GM19328 (cell line): ENCODE results near the gene ZNF423.

Experiments used
- ATAC-seq: cut with Tn5 transposase; IDR thresholded peaks from one replicate; pipeline ENCODE4 v1.9.1; 2021; ENCODE audit warnings: mild to moderate bottlenecking, moderate library complexity; ENCODE audit not compliant: unreplicated experiment

The ZNF423 gene

DNA sequence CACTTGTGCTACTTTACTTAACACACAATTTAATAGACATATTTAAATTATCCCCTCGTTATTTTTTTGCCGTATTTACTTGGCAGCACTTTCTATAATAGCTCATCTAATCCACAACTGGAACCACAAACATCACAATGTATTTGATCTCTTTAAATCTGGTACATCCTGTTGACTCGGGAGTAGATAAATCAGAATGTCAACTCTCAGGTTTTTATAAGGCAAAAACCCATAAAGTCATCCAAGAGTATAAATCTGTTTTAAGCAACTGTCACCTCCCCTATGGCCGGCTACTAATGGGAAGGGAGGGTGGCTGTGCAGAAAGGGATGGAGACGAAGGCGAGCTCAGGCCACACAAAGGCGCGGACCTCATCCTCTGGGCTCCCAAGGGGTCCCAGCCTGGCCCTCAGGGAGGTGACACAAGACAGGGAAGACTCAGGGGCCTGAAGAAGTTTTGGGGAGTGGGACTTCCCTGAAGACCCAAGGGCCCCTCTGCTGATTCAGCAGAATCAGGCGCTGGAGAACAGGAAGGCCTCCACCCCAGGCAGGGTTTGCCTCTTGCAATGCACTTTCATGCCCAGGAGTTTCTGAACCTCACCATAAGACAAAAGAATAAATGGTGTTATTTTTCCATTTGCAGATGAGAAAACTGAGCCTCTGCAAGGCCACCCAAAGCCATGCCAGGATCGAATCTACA is 122.5 kb downstream of the ZNF423 start:
- no peak for ATAC-seq

DNA sequence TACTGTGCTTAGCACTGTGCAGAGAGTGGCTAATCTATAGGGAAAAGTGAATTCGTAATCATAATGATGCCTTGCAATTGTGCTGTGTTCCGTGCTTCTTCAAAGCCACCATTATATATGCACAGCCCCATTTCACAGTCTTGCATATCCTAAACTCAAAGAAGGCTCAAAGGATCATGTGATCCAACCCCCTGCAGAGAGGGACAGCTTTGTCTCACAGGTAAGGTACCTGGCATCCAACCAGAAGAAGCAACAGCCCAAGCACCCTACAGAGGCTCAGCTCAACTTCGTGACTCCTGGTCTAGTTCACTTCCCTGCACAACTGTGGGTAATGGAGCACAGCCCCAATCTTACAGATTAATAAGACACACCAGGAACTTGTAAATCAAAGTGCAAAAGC is 124.0 kb downstream of the ZNF423 start:
- no peak for ATAC-seq

DNA sequence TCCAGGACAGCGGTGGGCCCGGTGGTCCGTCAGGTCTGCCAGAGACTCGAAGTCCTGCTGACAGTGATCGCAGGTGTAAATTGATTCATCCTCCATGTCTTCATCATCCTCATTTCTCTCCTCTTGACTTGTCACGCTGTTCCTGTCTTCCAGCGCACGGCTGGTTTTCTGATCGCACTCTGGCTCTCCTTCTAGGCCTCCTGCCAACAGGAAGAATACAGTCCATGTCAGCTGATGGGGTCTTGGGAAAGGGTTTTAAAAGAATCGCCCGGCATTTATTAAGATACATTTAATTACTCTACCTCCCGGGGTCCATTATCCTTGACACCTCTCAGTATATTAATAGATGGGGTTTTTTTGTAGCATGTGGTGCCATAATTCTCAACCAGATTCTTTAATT is 125.1 kb downstream of the ZNF423 start:
- no peak for ATAC-seq

DNA sequence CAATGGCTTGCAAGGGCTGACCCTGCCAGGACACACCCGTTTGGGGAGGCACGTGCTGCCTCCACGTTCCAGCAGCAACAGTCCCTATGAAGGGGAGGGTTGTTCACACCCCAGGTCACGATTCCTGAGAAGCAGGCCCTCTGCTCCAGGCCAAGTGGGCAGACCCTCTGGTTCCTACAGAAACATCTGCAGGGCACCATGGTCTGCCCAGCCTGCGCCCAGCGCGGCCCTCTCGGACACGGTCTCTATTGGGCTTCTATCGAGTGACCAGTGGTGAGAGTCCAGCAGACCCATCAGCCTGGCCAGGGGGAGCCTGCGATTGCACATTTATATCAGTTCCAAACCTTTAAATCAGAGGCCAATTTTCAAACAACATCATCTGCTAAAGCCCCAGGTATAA is 128.3 kb downstream of the ZNF423 start:
- ATAC-seq: no peak

DNA sequence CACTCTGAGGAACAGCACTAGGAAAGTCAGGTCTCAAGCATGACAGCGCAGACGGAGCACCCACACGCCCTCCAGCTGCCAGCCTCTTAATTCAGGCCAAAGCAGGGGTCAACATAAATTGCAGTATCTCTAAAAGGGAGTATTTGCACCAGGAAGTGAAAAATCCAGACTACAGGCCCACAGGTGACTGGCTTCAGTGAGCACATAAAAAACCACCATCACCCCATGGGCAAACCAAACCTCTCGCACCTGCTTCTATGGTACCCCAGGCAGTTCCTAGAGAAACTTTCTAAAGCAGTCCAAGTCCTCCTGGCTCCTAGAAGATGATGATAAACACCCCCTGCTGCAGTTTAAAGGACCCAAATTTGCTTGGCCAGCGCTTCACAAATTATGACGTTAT is 129.8 kb downstream of the ZNF423 start:
- no peak for ATAC-seq

DNA sequence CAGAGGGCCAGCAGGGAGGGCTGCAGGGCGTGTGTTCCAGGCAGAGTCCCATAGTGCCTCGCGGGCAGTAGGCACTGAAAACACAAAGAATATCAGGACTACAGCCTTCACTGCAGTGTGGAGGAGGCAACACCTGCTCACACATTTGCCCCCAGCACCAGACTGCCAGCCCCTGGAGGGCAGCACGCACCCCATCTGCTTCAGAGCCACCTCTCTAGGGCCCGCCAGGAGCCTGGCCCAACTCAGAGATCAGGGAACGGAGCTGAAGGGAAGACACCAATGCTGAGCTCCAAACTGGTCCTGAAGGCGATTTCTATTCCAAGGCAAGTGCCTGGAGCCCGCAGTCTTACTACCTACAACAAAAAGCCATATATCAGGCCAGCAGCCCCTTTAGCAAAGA is 130.3 kb downstream of the ZNF423 start:
- no peak for ATAC-seq

DNA sequence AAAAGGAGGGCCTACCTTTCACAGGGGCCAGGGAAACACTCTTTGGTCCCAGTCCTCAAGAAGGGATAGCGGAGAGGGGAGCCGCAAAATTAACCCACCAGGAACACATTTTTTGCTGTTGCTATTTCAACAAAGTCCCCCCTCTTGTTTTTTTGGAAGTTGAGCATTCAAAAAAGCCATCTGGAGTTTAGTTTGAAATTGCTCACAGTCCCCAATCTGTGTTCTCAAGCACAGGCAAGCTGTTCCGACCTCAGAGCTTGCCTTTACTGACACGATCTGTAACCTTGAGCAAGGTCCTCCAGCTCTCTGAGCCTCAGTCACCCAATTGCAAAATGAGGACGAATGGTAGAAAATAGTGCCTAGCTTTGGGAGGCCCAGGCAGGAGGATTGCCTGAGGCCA is 131.1 kb downstream of the ZNF423 start:
- no peak for ATAC-seq

DNA sequence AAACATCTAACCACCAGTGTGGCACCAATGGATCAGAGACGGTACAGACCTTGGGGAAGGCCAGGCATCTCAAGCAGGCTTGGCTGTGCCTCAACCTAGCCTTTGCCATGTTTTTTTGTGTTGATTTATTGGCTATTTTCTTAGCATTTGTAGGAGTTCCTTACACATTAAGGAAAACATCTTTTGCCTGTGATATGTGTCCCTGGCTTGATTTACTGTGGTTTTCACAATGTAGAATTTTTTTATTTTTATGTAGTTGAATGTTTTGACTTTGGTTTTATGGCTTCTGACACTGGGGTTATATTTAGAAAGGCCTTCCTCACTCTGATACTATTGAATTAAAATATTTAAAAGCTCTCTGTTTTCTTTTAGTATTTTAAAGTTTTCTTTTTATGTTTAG is 132.6 kb downstream of the ZNF423 start:
- no peak for ATAC-seq

DNA sequence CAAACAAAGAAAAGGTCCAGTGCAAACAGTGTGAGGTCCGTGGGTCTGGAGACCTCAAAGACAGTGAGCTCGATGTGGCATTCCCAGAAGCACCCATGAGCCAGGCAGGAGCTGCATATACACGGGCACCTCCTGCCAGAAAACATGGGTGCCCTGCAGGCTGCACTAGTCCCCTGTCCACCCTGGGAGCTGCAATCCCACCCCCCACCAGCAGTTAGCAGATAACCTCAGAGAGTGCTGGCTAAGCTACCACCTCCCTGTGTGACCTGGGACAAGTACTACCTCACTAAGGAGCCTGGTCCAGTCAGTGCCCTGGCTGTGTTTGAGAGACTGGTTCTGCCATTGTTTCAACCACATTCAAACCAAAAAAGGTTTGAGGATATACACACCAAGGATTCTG is 135.7 kb downstream of the ZNF423 start:
- ATAC-seq: no peak

DNA sequence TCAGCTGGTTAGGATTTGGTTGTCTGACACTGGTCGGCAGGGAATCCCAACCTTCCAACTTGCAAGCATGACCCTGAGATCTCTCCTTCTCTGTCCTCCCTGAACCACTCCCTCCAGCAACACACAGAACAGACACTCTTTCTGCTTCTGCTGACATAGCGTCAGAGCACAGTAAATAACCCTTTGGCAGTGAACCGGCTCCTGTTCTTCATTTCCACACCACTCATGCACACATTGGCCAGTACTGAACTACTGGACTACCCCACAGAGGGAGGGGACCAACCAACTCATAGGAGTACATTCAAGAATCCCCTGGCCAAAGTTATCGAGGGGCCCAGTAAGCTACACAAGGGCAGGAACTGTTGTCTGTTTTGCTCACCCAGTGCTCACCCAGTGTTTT is 138.2 kb downstream of the ZNF423 start:
- ATAC-seq: no peak

DNA sequence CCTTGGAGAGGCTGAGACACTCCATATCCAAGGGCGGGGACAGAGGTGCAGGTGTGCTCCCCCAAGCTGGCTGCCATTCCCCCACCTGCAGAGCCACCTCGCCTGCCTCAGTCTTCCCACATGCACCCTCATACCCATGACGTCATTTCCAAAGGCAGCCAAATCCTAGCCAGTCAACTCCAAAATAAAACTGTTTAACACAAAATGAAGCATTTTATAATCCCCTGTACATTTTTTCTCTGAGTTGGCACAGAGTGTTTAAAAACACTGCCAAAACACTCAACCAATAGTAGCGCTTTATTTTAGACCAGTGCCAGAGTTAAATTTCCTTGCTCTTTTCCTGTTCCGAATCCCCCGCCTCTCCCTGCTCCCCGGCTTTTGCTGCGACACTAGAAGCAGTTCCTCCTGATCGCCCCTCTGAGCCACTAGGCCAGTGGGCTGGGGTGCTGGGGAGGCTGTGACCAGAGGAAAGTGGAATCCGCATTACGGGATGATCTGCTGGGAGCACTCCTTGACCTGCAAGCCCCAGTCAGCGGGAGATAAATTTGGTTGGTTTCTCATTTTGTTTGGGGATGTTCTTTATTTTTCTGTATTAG is 139.5 kb downstream of the ZNF423 start:
- ATAC-seq: no peak

DNA sequence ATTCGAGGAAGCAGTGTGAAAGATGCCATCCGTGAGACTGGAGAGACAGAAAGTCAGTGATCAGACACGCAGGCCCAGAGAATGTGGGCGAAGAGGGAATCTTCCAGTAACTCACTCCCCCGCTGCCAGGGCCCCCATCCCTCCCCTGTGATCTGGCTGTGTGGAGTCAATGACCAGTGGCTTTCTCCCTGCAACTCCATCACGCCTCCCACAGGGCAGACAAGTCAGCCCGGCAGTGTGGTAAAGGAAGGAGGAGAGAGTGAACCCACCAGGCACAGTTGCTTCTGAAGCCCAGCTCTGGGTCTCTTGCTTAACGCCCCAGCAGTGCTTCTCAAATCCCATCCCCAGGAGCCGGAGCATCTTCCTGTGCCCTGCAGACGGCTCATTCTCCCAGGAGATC is 142.1 kb downstream of the ZNF423 start:
- ATAC-seq: no peak

DNA sequence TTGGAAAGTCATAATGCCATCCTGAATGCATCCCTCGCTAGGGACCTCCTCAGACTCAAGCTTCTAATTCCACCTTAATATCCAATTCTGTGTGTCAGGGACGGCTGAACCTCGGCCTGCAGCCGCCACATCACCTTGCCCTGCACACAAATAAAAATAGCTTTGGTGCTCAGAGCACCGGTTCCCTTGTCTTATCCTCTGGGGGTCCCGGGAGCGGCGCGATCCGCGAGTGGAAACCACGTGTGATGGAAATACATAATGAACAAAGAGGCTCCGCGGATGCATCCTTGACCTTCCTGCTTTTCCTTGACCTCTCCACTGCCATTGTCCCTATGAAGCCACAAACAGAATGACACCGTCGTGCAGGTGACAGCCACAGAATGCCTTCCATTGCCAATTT is 143.4 kb downstream of the ZNF423 start:
- ATAC-seq: no peak

DNA sequence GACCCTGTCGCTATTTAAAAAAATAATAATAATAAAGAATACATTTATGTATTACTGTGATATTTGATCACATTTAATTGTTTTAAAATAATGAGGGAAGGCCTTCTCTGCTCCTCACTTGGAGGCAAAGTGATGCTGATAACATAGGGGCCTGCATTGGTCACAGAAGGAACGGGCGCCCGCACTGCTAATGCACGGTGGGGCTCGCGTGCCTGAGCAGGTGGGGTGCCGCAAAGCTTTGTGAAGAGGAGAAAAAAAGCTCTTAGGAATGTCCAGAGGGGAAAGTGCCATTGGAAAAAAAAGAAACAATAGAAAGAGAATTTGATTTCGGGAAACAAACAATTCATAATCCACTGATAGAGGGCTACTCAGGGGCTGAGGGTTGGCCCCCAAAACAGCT is 143.8 kb downstream of the ZNF423 start:
- no peak for ATAC-seq

DNA sequence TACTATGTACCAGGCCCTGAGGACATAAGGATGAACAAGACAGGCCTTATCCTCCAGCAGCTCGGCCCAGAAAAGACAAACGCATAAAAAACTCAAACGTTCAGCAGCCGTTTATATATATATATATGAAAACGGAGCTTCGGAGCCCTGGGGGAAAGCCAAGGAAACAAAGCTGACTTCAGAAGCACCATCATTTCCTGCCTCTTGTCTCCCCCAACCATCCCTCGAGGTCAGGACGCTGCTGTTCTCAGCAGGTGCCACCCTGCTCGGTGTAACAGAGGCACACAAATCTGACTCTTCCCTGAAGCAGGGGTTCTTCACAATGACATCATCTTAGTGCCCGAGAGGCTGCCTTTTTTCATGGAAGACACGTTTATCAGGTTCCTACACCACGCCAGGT is 146.9 kb downstream of the ZNF423 start:
- no peak for ATAC-seq

DNA sequence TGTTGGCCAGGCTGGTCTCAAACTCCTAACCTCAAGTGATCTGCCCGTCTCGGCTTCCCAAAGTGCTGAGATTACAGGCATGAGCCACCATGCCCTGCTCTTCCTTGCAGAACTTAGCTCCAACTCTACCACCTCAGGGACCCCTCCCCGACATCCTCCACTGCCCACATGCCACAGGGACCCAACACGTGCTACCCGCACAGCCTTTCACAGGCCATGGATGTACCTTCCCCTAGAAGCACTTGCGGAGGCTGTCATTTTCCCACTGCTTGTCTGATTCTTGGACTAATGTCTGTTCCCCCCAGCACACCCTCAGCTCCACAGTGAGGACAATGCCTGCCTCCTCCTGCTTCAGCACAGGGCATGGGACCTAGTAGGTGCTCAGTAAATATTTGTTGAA is 147.4 kb downstream of the ZNF423 start:
- no peak for ATAC-seq

DNA sequence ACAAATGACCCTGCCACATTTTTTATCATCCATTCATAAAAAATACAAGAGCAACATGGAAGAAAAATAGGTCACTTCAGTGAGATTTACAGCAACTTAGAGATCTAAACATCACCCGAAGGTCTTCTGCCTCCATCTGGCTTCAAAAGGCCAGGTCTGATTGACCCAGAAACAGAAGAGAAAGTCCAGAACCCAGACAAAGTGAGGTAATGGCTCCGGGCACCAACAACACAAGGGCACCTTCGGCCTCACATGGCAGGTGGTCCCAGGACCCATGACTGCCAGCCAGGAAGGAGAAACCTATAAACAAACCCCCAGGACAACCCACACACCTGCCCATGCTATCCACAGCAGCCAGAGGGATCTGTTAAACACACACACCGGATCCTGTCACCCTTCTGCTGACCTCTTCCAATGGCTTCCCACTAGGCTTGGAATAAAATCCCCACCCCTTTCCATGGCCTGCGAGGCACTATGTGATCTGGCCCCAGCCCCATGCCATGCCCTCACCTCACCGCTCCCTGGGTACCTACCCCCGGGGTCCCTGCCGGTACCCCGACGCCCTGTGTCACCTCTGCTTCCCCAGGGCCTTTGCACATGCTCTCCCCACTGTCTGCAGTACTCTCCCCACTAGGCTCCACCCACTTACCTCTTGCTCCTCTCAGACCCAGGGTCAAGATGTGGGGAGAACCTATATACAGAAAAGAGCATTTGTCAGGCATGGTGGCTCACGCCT is 149.1 kb downstream of the ZNF423 start:
- no peak for ATAC-seq

DNA sequence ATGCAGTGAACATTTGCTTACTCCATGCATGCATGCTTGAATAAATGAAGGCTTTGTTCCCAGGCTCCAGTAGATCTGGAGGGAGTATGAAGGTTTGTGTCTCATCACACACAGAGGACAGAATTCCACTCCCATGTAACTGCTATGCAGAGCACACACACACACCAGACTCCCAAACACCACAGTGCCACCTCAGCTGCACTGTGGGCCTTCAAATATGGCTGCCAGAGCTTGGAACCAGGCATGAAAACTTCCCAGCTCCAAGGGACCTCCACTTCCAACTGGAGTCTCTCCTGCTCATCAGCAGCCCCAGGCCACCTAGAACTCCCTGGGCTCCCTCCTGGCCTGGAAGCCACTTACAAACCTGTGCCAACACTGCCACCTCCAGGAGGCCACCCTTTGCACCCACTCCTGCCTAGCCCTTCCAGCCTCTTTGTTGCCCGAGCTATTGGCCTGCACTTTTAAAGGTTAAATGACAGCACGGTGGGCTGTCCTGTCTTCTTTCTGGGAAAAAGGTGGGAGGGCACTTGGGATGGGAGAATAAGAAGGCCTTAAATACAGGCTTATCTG is 151.2 kb downstream of the ZNF423 start:
- no peak for ATAC-seq

DNA sequence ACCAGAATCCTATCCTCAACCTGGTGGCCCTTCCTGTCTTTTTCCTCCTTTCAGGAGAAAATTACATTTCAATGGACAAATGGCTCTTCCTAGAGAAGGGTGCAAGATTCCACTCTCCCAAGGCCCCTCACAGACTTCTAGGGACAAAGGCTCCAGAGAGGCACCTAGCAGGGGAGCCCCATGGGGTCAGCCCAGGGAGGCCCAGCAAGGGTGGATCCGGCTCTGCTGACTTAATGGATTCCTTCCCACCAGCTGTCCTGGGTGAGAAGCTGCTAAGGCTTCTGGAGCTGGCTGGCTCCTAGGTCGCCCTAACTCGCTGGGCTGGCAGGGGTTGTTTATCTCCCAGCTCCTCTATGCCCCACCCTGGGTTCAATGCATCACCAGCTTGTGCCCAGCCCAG is 152.4 kb downstream of the ZNF423 start:
- no peak for ATAC-seq

DNA sequence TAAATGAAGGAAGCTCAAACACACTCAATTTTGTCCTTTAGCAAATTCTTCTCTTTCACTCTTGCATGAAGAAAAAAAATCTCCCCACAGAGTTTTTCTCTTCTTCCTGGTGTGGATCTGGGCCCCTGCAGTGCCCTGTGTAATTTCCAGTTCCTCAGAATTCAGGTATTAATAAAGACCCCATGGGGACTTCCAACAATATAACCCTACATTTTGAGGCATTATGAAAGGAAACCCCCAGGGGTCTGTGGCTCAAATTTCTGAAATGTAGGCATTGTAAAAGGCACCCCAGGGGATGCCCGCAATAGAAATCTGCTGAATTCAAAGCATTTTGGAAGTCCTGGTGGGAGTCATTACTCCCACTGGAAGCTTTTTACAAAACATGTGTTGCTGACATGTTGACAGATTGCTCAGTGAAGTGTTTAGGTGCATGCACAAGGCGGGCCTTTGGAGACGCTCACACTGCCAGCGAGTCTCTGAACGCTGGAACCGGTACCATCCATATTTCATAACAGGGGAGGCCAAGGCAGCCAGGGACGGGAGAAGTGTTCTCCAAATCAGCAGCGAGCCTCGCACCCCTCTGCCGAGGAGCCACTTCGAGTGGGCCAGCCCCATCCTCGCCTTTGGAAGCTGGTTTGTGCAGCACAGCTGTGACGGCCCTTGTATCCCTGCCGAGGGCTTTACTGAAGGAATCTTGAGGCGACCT is 154.0 kb downstream of the ZNF423 start:
- no peak for ATAC-seq

DNA sequence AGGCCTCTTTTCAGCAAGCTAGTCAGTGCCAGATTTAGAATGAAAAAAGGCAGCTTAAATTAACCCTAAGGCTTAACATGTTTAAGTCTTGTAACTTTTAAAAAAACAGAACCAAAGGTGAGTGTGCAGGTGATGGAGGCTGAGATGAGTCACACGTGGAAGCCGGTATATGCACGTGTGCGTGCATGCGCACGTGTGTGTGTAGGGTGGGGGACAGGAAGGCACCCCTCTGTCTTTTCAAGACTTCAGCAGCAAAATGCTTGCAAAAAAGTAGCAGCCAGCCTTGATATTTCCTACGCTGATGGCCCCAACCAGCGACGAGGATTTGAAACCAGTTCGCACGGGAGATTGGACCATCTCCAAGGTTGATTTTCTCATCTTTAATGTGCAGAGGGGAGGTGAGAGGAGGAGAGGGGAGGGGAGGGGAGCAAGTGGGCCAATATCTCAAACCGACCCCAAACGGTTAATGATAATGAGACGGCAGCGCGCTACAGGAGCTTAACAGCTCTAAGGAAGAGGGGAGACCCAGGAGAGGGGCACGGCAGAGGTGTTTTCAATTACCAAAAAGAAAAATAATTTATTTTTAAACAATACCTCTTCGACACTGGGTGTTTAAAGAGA is 154.7 kb downstream of the ZNF423 start:
- no peak for ATAC-seq
